Naive thymus-derived CD8-positive, alpha-beta T cell (primary cell): ENCODE measurements around the gene EMID1. TPM values are rescaled to one million over a fixed set of nuclear protein-coding genes. Genes with fewer than 3 reads are reported as not detected.

Experiments
- ATAC-seq, 2 donors: fragments of 150-1000 bp; cut with Tn5 transposase in 1 of 2; sonication (Bioruptor Pico), chemical (Tn5 transposase) in 1 of 2; 1 replicate in 1 of 2; 2 replicates in 1 of 2; pipeline ENCODE4 v1.10.0; 2021; ENCODE audit warnings: mild to moderate bottlenecking in 2 of 2, moderate library complexity in 2 of 2
- POLR2A ChIA-PET: fragments of 350-600 bp; sonication (Branson Sonifier 250); formaldehyde crosslinking; loops from one replicate; lab custom pipeline; 2021; ENCODE audit warnings: antibody characterized with exemption; lab: Charles Lee
- DNase-seq, 10 donors: peaks; one replicate each; pipeline versions ENCODE4 v3.0.0 to v3.0.0-alpha.2; 2020 to 2022
- H3K27ac Mint-ChIP-seq, 10 donors: one replicate each; pipeline ENCODE4 v1.8.0; 2020 to 2022; ENCODE audit warnings: mild to moderate bottlenecking in 10 of 10, mixed read lengths in 10 of 10, moderate library complexity in 4 of 10, inconsistent platforms in 1 of 10
- H3K27me3 Mint-ChIP-seq, 5 donors: one replicate each; pipeline ENCODE4 v1.8.0; 2021 to 2022; ENCODE audit warnings: mixed read lengths in 5 of 5
- H3K36me3 Mint-ChIP-seq, 3 donors: one replicate each; pipeline ENCODE4 v1.8.0; 2020 to 2022; ENCODE audit warnings: mixed read lengths in 3 of 3, mild to moderate bottlenecking in 2 of 3, inconsistent platforms in 1 of 3
- H3K4me1 Mint-ChIP-seq, 4 donors: one replicate each; pipeline ENCODE4 v1.8.0; 2021 to 2022; ENCODE audit warnings: mixed read lengths in 4 of 4
- H3K4me3 Mint-ChIP-seq, 10 donors: one replicate each; pipeline ENCODE4 v1.8.0; 2020 to 2022; ENCODE audit warnings: mild to moderate bottlenecking in 10 of 10, mixed read lengths in 10 of 10, moderate library complexity in 6 of 10, inconsistent platforms in 1 of 10
- H3K9me3 Mint-ChIP-seq, 9 donors: one replicate each; pipeline ENCODE4 v1.8.0; 2020 to 2022; ENCODE audit warnings: mixed read lengths in 9 of 9, mild to moderate bottlenecking in 3 of 9, inconsistent platforms in 1 of 9, moderate library complexity in 1 of 9
- polyA plus RNA-seq, 3 donors: library from polyadenylated mRNA; unstranded; fragments of 300-500 nt; fragmentation: Illumina TruSeq; gene quantifications; one replicate each; pipeline ENCODE4 v1.2.3, GENCODE V29; 2021
- total RNA-seq, 8 experiments: library from RNA in 2 of 8; stranded (reverse) in 2 of 8; gene quantifications; one replicate each; pipeline ENCODE4 v1.2.3 and lab custom pipeline; 2021 to 2026

Gene EMID1
- total and polyA plus RNA-seq, 5 experiments from 2014 or later, result not detected

GRCh38 chr22:29254286-29254660, 48.6 kb downstream of the EMID1 start:
- Mint-ChIP-seq H3K4me3 (no peak overlapping the region), H3K27ac (no peak overlapping the region), H3K4me1 (peaks cover 2 to 6% (median 3%) of the 10 kb centered on the region in 4 donors), H3K36me3 (no peaks in the 10 kb centered on the region), H3K27me3 (peaks cover 0 to 10% (median 3%) of the 10 kb centered on the region in 5 donors), H3K9me3 (no peaks in the 10 kb centered on the region)
- POLR2A ChIA-PET, result no interaction called here
- no peak for DNase-seq
- no peak for ATAC-seq

GRCh38 chr22:29255064-29255621, 49.4 kb downstream of the EMID1 start:
- Mint-ChIP-seq H3K4me1 (peaks cover 2 to 6% (median 3%) of the 10 kb centered on the region in 4 donors), H3K27ac (no peak overlapping the region), H3K36me3 (no peaks in the 10 kb centered on the region), H3K27me3 (peaks cover 0 to 10% (median 3%) of the 10 kb centered on the region in 5 donors), H3K9me3 (no peaks in the 10 kb centered on the region), H3K4me3 (peak overlapping the region in 1 of 10 donors; percentile 17)
- ATAC-seq, result no peak
- POLR2A ChIA-PET, result no interaction called here
- DNase-seq, result no peak

- H3K27ac Mint-ChIP-seq, result peak overlapping the region in 1 of 10 donors; percentile 32
These were observed 51.1 kb downstream of the EMID1 start for GRCh38 chr22:29256606-29257325.

GRCh38 chr22:29257751-29258181, 52.1 kb downstream of the EMID1 start:
- Mint-ChIP-seq H3K27ac (peak overlapping the region in 1 of 10 donors; percentile 15), H3K27me3 (peaks cover 0 to 3% (median 0%) of the 10 kb centered on the region in 5 donors)
- POLR2A ChIA-PET, result interaction anchor here (1.3 kb wide), 1 partner anchor 12 kb away, joined by 3 read pairs; no protein-coding TSS in a partner anchor

More at GRCh38 chr22:29256606-29257325, 51.1 kb downstream of the EMID1 start:
- POLR2A ChIA-PET, result interaction anchor here (0.7 to 1.3 kb wide), 2 partner anchors 11 to 13 kb away, joined by 3 read pairs; no protein-coding TSS in a partner anchor
- Mint-ChIP-seq H3K27me3 (peaks cover 0 to 10% (median 3%) of the 10 kb centered on the region in 5 donors), H3K36me3 (no peaks in the 10 kb centered on the region), H3K9me3 (no peaks in the 10 kb centered on the region), H3K4me3 (no peak overlapping the region), H3K4me1 (peaks cover 2 to 6% (median 3%) of the 10 kb centered on the region in 4 donors)
- no peak for ATAC-seq
- DNase-seq, result no peak

GRCh38 chr22:29258407-29259252, 52.9 kb downstream of the EMID1 start:
- Mint-ChIP-seq H3K27ac (peak overlapping the region in 2 of 10 donors; percentile 43 to 55), H3K27me3 (peaks cover 0 to 3% (median 0%) of the 10 kb centered on the region in 5 donors), H3K4me1 (peaks cover 2 to 6% (median 3%) of the 10 kb centered on the region in 4 donors), H3K36me3 (no peaks in the 10 kb centered on the region), H3K9me3 (no peaks in the 10 kb centered on the region), H3K4me3 (no peak overlapping the region)
- POLR2A ChIA-PET, result no interaction called here
- no peak for DNase-seq
- no peak for ATAC-seq

More at GRCh38 chr22:29257751-29258181, 52.1 kb downstream of the EMID1 start:
- peaks cover 2 to 6% (median 3%) of the 10 kb centered on the region in 4 donors for H3K4me1 Mint-ChIP-seq
- ATAC-seq (no peak), DNase-seq (no peak)
- H3K4me3 Mint-ChIP-seq, result no peak overlapping the region
- H3K36me3 Mint-ChIP-seq, result no peaks in the 10 kb centered on the region
- H3K9me3 Mint-ChIP-seq, result no peaks in the 10 kb centered on the region

- Mint-ChIP-seq H3K4me1 (peaks cover 2 to 6% (median 3%) of the 10 kb centered on the region in 4 donors), H3K36me3 (no peaks in the 10 kb centered on the region), H3K9me3 (no peaks in the 10 kb centered on the region), H3K27me3 (peaks cover 0 to 3% (median 0%) of the 10 kb centered on the region in 5 donors), H3K27ac (no peak overlapping the region), H3K4me3 (no peak overlapping the region)
- POLR2A ChIA-PET, result no interaction called here
- ATAC-seq (no peak), DNase-seq (no peak)
These were observed 53.7 kb downstream of the EMID1 start for GRCh38 chr22:29259253-29259899.

- no peak overlapping the region for H3K27ac Mint-ChIP-seq
- no peaks in the 10 kb centered on the region for H3K36me3 Mint-ChIP-seq
- H3K27me3 Mint-ChIP-seq, result no peaks in the 10 kb centered on the region
- H3K9me3 Mint-ChIP-seq, result no peaks in the 10 kb centered on the region
- peaks cover 0 to 6% (median 3%) of the 10 kb centered on the region in 4 donors for H3K4me1 Mint-ChIP-seq
- H3K4me3 Mint-ChIP-seq, result no peak overlapping the region
- DNase-seq, result no peak
- POLR2A ChIA-PET, result no interaction called here
- ATAC-seq, result no peak
These were observed 54.4 kb downstream of the EMID1 start for GRCh38 chr22:29260031-29260560.

- Mint-ChIP-seq H3K9me3 (no peaks in the 10 kb centered on the region), H3K27me3 (no peaks in the 10 kb centered on the region), H3K4me1 (peaks cover 0 to 6% (median 3%) of the 10 kb centered on the region in 4 donors), H3K36me3 (no peaks in the 10 kb centered on the region), H3K4me3 (no peak overlapping the region), H3K27ac (no peak overlapping the region)
- no peak for DNase-seq
- ATAC-seq, result no peak
- POLR2A ChIA-PET, result no interaction called here
These were observed 55.1 kb downstream of the EMID1 start for GRCh38 chr22:29260601-29261315.

- Mint-ChIP-seq H3K4me3 (no peak overlapping the region), H3K36me3 (peaks cover 0 to 5% (median 0%) of the 10 kb centered on the region in 3 donors), H3K27ac (no peak overlapping the region), H3K9me3 (peaks cover 0 to 3% (median 0%) of the 10 kb centered on the region in 9 donors), H3K27me3 (peaks cover 0 to 3% (median 0%) of the 10 kb centered on the region in 5 donors), H3K4me1 (peaks cover 13 to 21% (median 17%) of the 10 kb centered on the region in 4 donors)
- no peak for ATAC-seq
- DNase-seq, result no peak
- POLR2A ChIA-PET, result no interaction called here
These were observed 58.1 kb downstream of the EMID1 start for GRCh38 chr22:29263791-29264276.

GRCh38 chr22:29265305-29265704, 59.6 kb downstream of the EMID1 start:
- peaks cover 21 to 35% (median 30%) of the 10 kb centered on the region in 4 donors for H3K4me1 Mint-ChIP-seq
- peaks cover 0 to 3% (median 0%) of the 10 kb centered on the region in 5 donors for H3K27me3 Mint-ChIP-seq
- H3K9me3 Mint-ChIP-seq, result peaks cover 0 to 3% (median 0%) of the 10 kb centered on the region in 9 donors
- DNase-seq, result no peak
- ATAC-seq, result no peak
- peaks cover 0 to 5% (median 4%) of the 10 kb centered on the region in 3 donors for H3K36me3 Mint-ChIP-seq
- H3K4me3 Mint-ChIP-seq, result no peak overlapping the region
- no peak overlapping the region for H3K27ac Mint-ChIP-seq
- POLR2A ChIA-PET, result no interaction called here

- ATAC-seq, result no peak
- Mint-ChIP-seq H3K36me3 (peaks cover 5 to 7% (median 5%) of the 10 kb centered on the region in 3 donors), H3K27ac (peak overlapping the region in 2 of 10 donors; percentile 16 to 43), H3K27me3 (peaks cover 0 to 3% (median 0%) of the 10 kb centered on the region in 5 donors), H3K4me3 (peak overlapping the region in 6 of 10 donors; percentile 8 to 99 (median 80)), H3K4me1 (peaks cover 25 to 42% (median 36%) of the 10 kb centered on the region in 4 donors), H3K9me3 (peaks cover 0 to 3% (median 0%) of the 10 kb centered on the region in 9 donors)
- POLR2A ChIA-PET, result no interaction called here
- DNase-seq, result no peak
These were observed 60.2 kb downstream of the EMID1 start for GRCh38 chr22:29265929-29266328.
